HEK293 (cell line): ENCODE results near the gene SFRP4.

Experiments used
- CTCF ChIA-PET: fragments of 350-600 bp; formaldehyde crosslinking; extraction: SDS; loops from one replicate; lab custom pipeline; 2021; ENCODE audit warnings: antibody characterized with exemption; lab: Yijun Ruan, JAX
- POLR2A ChIA-PET: fragments of 300-600 bp; formaldehyde crosslinking; extraction: SDS; loops from one replicate; lab custom pipeline; 2020; ENCODE audit warnings: antibody characterized with exemption, inconsistent platforms; lab: Yijun Ruan, JAX
- H3K27ac ChIP-seq: fragments of 200-500 bp; sonication (Bioruptor generic); 2 replicates; pipeline ENCODE4 v1.5.1; 2014; ENCODE audit warnings: low read depth, low read length, control low read depth, inconsistent platforms; ENCODE audit errors: extremely low read depth
- H3K36me3 ChIP-seq, 2 experiments: fragments of 200-500 bp in 1 of 2; sonication (Bioruptor generic) in 1 of 2; 1 replicate in 1 of 2; 2 replicates in 1 of 2; pipeline ENCODE4 v1.5.1; 2014 to 2017; ENCODE audit warnings: inconsistent platforms in 2 of 2, low read length in 2 of 2; ENCODE audit not compliant: control insufficient read depth in 2 of 2, insufficient read depth in 1 of 2
- H3K4me1 ChIP-seq: fragments of 200-500 bp; sonication (Bioruptor generic); 2 replicates; pipeline ENCODE4 v1.5.1; 2014; ENCODE audit warnings: mild to moderate bottlenecking, low read length, inconsistent platforms; ENCODE audit not compliant: control insufficient read depth, insufficient read depth
- H3K4me3 ChIP-seq: 2 replicates; pipeline ENCODE4 v1.5.1; 2011; ENCODE audit warnings: low read depth, mild to moderate bottlenecking, control low read depth, low read length, moderate library complexity
- H3K9me3 ChIP-seq: fragments of 200-500 bp; sonication (Bioruptor generic); 2 replicates; pipeline ENCODE4 v1.5.1; 2014; ENCODE audit warnings: low read depth, low read length, inconsistent platforms; ENCODE audit not compliant: control insufficient read depth, insufficient read depth
- EGR2 ChIP-seq: fragments of 450-650 bp; formaldehyde crosslinking; IDR thresholded peaks from 2 replicates; pipeline ENCODE4 v1.5.1; 2016; ENCODE audit warnings: low read depth, missing biosample characterization, missing genetic modification characterization
- GLIS1 ChIP-seq: fragments of 450-650 bp; formaldehyde crosslinking; IDR thresholded peaks from 2 replicates; pipeline ENCODE4 v1.5.1; 2016; ENCODE audit warnings: missing biosample characterization, missing genetic modification characterization
- HIC1 ChIP-seq: fragments of 450-650 bp; formaldehyde crosslinking; IDR thresholded peaks from 2 replicates; pipeline ENCODE4 v1.5.1; 2016; ENCODE audit warnings: missing biosample characterization, missing genetic modification characterization
- KLF10 ChIP-seq: fragments of 450-650 bp; IDR thresholded peaks from 2 replicates; pipeline ENCODE4 v1.5.1; 2018; ENCODE audit warnings: missing biosample characterization, mild to moderate bottlenecking, missing genetic modification characterization
- OVOL3 ChIP-seq: fragments of 450-650 bp; formaldehyde crosslinking; IDR thresholded peaks from 2 replicates; pipeline ENCODE4 v1.5.1; 2016; ENCODE audit warnings: missing biosample characterization, missing genetic modification characterization
- SCRT1 ChIP-seq: fragments of 450-650 bp; formaldehyde crosslinking; IDR thresholded peaks from 2 replicates; pipeline ENCODE4 v1.5.1; 2016; ENCODE audit warnings: missing biosample characterization, missing genetic modification characterization, borderline replicate concordance
- SCRT2 ChIP-seq: fragments of 450-650 bp; formaldehyde crosslinking; IDR thresholded peaks from 2 replicates; pipeline ENCODE4 v1.5.1; 2016; ENCODE audit warnings: missing biosample characterization, missing genetic modification characterization
- ZNF335 ChIP-seq: fragments of 450-650 bp; formaldehyde crosslinking; conservative IDR thresholded peaks from 2 replicates; pipeline ENCODE4 v1.5.1; 2016; ENCODE audit warnings: missing biosample characterization, missing genetic modification characterization
- ZNF398 ChIP-seq: fragments of 450-650 bp; formaldehyde crosslinking; IDR thresholded peaks from 2 replicates; pipeline ENCODE4 v1.5.1; 2017; ENCODE audit warnings: missing biosample characterization, missing genetic modification characterization
- ZNF510 ChIP-seq: fragments of 450-650 bp; formaldehyde crosslinking; IDR thresholded peaks from 2 replicates; pipeline ENCODE4 v1.5.1; 2018; ENCODE audit warnings: mild to moderate bottlenecking, missing genetic modification characterization, missing biosample characterization; ENCODE audit not compliant: insufficient replicate concordance
- ZNF561 ChIP-seq: fragments of 450-650 bp; IDR thresholded peaks from 2 replicates; pipeline ENCODE4 v1.5.1; 2018; ENCODE audit warnings: missing biosample characterization, missing genetic modification characterization, borderline replicate concordance
- ZNF585B ChIP-seq: fragments of 450-650 bp; formaldehyde crosslinking; IDR thresholded peaks from 2 replicates; pipeline ENCODE4 v1.5.1; 2016; ENCODE audit warnings: missing biosample characterization, missing genetic modification characterization
- ZNF658 ChIP-seq: fragments of 450-650 bp; formaldehyde crosslinking; IDR thresholded peaks from 2 replicates; pipeline ENCODE4; 2016; ENCODE audit warnings: missing biosample characterization, missing genetic modification characterization
- ZNF76 ChIP-seq: fragments of 450-650 bp; formaldehyde crosslinking; IDR thresholded peaks from 2 replicates; pipeline ENCODE4; 2016; ENCODE audit warnings: low read depth, missing biosample characterization, missing genetic modification characterization, borderline replicate concordance
- ZNF785 ChIP-seq: fragments of 450-650 bp; formaldehyde crosslinking; IDR thresholded peaks from 2 replicates; pipeline ENCODE4 v1.5.1; 2016; ENCODE audit warnings: missing biosample characterization, missing genetic modification characterization
- ZNF837 ChIP-seq: fragments of 450-650 bp; formaldehyde crosslinking; IDR thresholded peaks from 2 replicates; pipeline ENCODE4 v1.5.1; 2016; ENCODE audit warnings: missing biosample characterization, missing genetic modification characterization
- TF ChIP-seq, protein P1 (sequence below): fragments of 450-650 bp; formaldehyde crosslinking; optimal IDR thresholded peaks from 2 replicates; pipeline ENCODE3; 2016; ENCODE audit warnings: missing biosample characterization, mild to moderate bottlenecking, missing genetic modification characterization
- TF ChIP-seq, protein P2 (sequence below): fragments of 450-650 bp; formaldehyde crosslinking; conservative IDR thresholded peaks from 2 replicates; pipeline ENCODE4 v1.5.1; 2016; ENCODE audit warnings: low read depth, missing biosample characterization, missing genetic modification characterization
- TF ChIP-seq, protein P3 (sequence below): fragments of 450-650 bp; formaldehyde crosslinking; IDR thresholded peaks from 2 replicates; pipeline ENCODE4 v1.5.1; 2016; ENCODE audit warnings: missing biosample characterization, missing genetic modification characterization
- TF ChIP-seq, protein P4 (sequence below): fragments of 450-650 bp; formaldehyde crosslinking; IDR thresholded peaks from 2 replicates; pipeline ENCODE4 v1.5.1; 2016; ENCODE audit warnings: missing biosample characterization, missing genetic modification characterization

Gene SFRP4

GRCh38 chr7:37920305-37920848 lies 3.8 kb upstream of the SFRP4 start, which contains the start of gene EPDR1:
Gene EPDR1, plus strand, starts transcription at chr7:37920640. Its CDS starts 300 bp downstream, at chr7:37920940.
- CTCF ChIA-PET, result interaction anchor here (0.6 to 3.4 kb wide), 9 partner anchors 11 to 425 kb away, joined by 3 to 14 read pairs (median 3); no protein-coding TSS in a partner anchor
- peak within 1 kb of the TSS; percentile 56 for H3K4me3 ChIP-seq
- peaks cover 3% of the 10 kb centered on the region; the same call in 1 of the 2 replicates for H3K4me1 ChIP-seq
- peak within 1 kb of the TSS; percentile 81; the same call in 1 of the 2 replicates for H3K27ac ChIP-seq
- H3K36me3 ChIP-seq, result no peaks in the 10 kb centered on the region
- POLR2A ChIA-PET, result interaction anchor here (0.6 kb wide), 2 partner anchors 18 to 257 kb away, joined by 3 read pairs; partner anchors contain the start of gene STARD3NL
- no peaks in the 10 kb centered on the region for H3K9me3 ChIP-seq
- TF ChIP-seq ZNF658 (tag by site-specific recombination) (no peak), SCRT1 (tag by site-specific recombination) (peak; percentile 85), ZNF76 (tag by site-specific recombination) (peak; percentile 57; the same call in 1 of the 2 replicates), ZNF585B (tag by site-specific recombination) (no peak), KLF10 (no peak), ZNF561 (tag by site-specific recombination) (0 out of 2 replicates have a peak, but pooled peaks have one; percentile 40), GLIS1 (tag by site-specific recombination) (peak; percentile 23; the same call in 1 of the 2 replicates), HIC1 (tag by site-specific recombination) (0 out of 2 replicates have a peak, but pooled peaks have one; percentile 10), ZNF785 (no peak), ZNF335 (tag by site-specific recombination) (peak; percentile 74), OVOL3 (tag by site-specific recombination) (no peak), ZNF837 (no peak), ZNF398 (peak; percentile 19), SCRT2 (tag by site-specific recombination) (peak; percentile 96), EGR2 (tag by site-specific recombination) (no peak), ZNF510 (tag by site-specific recombination) (no peak)
- TF ChIP-seq, protein P1, sequence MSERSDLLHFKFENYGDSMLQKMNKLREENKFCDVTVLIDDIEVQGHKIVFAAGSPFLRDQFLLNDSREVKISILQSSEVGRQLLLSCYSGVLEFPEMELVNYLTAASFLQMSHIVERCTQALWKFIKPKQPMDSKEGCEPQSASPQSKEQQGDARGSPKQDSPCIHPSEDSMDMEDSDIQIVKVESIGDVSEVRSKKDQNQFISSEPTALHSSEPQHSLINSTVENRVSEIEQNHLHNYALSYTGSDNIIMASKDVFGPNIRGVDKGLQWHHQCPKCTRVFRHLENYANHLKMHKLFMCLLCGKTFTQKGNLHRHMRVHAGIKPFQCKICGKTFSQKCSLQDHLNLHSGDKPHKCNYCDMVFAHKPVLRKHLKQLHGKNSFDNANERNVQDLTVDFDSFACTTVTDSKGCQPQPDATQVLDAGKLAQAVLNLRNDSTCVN, result no peak
- TF ChIP-seq, protein P2, sequence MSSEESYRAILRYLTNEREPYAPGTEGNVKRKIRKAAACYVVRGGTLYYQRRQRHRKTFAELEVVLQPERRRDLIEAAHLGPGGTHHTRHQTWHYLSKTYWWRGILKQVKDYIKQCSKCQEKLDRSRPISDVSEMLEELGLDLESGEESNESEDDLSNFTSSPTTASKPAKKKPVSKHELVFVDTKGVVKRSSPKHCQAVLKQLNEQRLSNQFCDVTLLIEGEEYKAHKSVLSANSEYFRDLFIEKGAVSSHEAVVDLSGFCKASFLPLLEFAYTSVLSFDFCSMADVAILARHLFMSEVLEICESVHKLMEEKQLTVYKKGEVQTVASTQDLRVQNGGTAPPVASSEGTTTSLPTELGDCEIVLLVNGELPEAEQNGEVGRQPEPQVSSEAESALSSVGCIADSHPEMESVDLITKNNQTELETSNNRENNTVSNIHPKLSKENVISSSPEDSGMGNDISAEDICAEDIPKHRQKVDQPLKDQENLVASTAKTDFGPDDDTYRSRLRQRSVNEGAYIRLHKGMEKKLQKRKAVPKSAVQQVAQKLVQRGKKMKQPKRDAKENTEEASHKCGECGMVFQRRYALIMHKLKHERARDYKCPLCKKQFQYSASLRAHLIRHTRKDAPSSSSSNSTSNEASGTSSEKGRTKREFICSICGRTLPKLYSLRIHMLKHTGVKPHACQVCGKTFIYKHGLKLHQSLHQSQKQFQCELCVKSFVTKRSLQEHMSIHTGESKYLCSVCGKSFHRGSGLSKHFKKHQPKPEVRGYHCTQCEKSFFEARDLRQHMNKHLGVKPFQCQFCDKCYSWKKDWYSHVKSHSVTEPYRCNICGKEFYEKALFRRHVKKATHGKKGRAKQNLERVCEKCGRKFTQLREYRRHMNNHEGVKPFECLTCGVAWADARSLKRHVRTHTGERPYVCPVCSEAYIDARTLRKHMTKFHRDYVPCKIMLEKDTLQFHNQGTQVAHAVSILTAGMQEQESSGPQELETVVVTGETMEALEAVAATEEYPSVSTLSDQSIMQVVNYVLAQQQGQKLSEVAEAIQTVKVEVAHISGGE, result peak; percentile 38; the same call in 1 of the 2 replicates
- TF ChIP-seq, protein P3, sequence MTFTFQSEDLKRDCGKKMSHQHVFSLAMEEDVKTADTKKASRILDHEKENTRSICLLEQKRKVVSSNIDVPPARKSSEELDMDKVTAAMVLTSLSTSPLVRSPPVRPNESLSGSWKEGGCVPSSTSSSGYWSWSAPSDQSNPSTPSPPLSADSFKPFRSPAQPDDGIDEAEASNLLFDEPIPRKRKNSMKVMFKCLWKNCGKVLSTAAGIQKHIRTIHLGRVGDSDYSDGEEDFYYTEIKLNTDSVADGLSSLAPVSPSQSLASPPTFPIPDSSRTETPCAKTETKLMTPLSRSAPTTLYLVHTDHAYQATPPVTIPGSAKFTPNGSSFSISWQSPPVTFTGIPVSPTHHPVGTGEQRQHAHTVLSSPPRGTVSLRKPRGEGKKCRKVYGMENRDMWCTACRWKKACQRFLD (tag by site-specific recombination), result no peak
- TF ChIP-seq, protein P4, sequence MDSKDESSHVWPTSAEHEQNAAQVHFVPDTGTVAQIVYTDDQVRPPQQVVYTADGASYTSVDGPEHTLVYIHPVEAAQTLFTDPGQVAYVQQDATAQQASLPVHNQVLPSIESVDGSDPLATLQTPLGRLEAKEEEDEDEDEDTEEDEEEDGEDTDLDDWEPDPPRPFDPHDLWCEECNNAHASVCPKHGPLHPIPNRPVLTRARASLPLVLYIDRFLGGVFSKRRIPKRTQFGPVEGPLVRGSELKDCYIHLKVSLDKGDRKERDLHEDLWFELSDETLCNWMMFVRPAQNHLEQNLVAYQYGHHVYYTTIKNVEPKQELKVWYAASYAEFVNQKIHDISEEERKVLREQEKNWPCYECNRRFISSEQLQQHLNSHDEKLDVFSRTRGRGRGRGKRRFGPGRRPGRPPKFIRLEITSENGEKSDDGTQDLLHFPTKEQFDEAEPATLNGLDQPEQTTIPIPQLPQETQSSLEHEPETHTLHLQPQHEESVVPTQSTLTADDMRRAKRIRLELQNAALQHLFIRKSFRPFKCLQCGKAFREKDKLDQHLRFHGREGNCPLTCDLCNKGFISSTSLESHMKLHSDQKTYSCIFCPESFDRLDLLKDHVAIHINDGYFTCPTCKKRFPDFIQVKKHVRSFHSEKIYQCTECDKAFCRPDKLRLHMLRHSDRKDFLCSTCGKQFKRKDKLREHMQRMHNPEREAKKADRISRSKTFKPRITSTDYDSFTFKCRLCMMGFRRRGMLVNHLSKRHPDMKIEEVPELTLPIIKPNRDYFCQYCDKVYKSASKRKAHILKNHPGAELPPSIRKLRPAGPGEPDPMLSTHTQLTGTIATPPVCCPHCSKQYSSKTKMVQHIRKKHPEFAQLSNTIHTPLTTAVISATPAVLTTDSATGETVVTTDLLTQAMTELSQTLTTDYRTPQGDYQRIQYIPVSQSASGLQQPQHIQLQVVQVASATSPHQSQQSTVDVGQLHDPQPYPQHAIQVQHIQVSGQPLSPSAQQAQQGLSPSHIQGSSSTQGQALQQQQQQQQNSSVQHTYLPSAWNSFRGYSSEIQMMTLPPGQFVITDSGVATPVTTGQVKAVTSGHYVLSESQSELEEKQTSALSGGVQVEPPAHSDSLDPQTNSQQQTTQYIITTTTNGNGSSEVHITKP (tag by site-specific recombination), result peak; percentile 63; the same call in 1 of the 2 replicates
